IgD-negative memory B cell (primary cell): ENCODE data around the gene HMX2. TPM values are rescaled to one million over a fixed set of nuclear protein-coding genes. Genes with fewer than 3 reads are reported as not detected.

Experiments
- H3K27ac Mint-ChIP-seq, 3 donors: one replicate each; pipeline ENCODE4 v1.8.0; 2020 to 2022; ENCODE audit warnings: mild to moderate bottlenecking in 3 of 3, mixed read lengths in 3 of 3, moderate library complexity in 1 of 3
- H3K27me3 Mint-ChIP-seq: one replicate; pipeline ENCODE4 v1.8.0; 2021; ENCODE audit warnings: mixed read lengths
- H3K36me3 Mint-ChIP-seq: one replicate; pipeline ENCODE4 v1.8.0; 2020; ENCODE audit warnings: mild to moderate bottlenecking, mixed read lengths
- H3K4me1 Mint-ChIP-seq, 3 donors: one replicate each; pipeline ENCODE4 v1.8.0; 2020 to 2022; ENCODE audit warnings: mixed read lengths in 3 of 3, mild to moderate bottlenecking in 1 of 3
- H3K4me3 Mint-ChIP-seq, 4 donors: one replicate each; pipeline ENCODE4 v1.8.0; 2020 to 2022; ENCODE audit warnings: mild to moderate bottlenecking in 4 of 4, mixed read lengths in 4 of 4, moderate library complexity in 3 of 4
- H3K9me3 Mint-ChIP-seq, 3 donors: one replicate each; pipeline ENCODE4 v1.8.0; 2020 to 2021; ENCODE audit warnings: mixed read lengths in 3 of 3, mild to moderate bottlenecking in 1 of 3
- polyA plus RNA-seq: library from polyadenylated mRNA; unstranded; fragments of 300-500 nt; fragmentation: Illumina TruSeq; gene quantifications from one replicate; pipeline ENCODE4 v1.2.3, GENCODE V29; 2021

Gene HMX2
- polyA plus RNA-seq, 1 donor from 2014 or later = not detected

GRCh38 chr10:123143162-123143824 is 4.6 kb upstream of the HMX2 start:
- Mint-ChIP-seq H3K9me3 (peaks cover 0 to 8% (median 0%) of the 10 kb centered on the region in 3 donors), H3K27me3 (peaks cover 78% of the 10 kb centered on the region), H3K4me1 (peaks cover 5 to 35% (median 12%) of the 10 kb centered on the region in 3 donors), H3K27ac (peak overlapping the region; percentile 69 to 91 (median 82)), H3K36me3 (peaks cover 2% of the 10 kb centered on the region), H3K4me3 (peak overlapping the region in 1 of 4 donors; percentile 73)

GRCh38 chr10:123143825-123144168 is 4.1 kb upstream of the HMX2 start:
- peak overlapping the region in 2 of 4 donors; percentile 17 to 73 for H3K4me3 Mint-ChIP-seq
- peak overlapping the region; percentile 82 to 91 (median 82) for H3K27ac Mint-ChIP-seq
- peaks cover 2% of the 10 kb centered on the region for H3K36me3 Mint-ChIP-seq
- H3K9me3 Mint-ChIP-seq = peaks cover 0 to 10% (median 0%) of the 10 kb centered on the region in 3 donors
- peaks cover 6 to 32% (median 13%) of the 10 kb centered on the region in 3 donors for H3K4me1 Mint-ChIP-seq
- H3K27me3 Mint-ChIP-seq = peaks cover 77% of the 10 kb centered on the region

GRCh38 chr10:123144697-123145541 is 3.0 kb upstream of the HMX2 start:
- H3K4me1 Mint-ChIP-seq = peaks cover 10 to 34% (median 10%) of the 10 kb centered on the region in 3 donors
- H3K9me3 Mint-ChIP-seq = peaks cover 0 to 11% (median 0%) of the 10 kb centered on the region in 3 donors
- H3K36me3 Mint-ChIP-seq = peaks cover 2% of the 10 kb centered on the region
- H3K27me3 Mint-ChIP-seq = peaks cover 73% of the 10 kb centered on the region
- peak overlapping the region in 3 of 4 donors; percentile 60 to 73 (median 61) for H3K4me3 Mint-ChIP-seq
- H3K27ac Mint-ChIP-seq = peak overlapping the region; percentile 82 to 91 (median 85)

- H3K27me3 Mint-ChIP-seq = peaks cover 74% of the 10 kb centered on the region
- peaks cover 13 to 34% (median 14%) of the 10 kb centered on the region in 3 donors for H3K4me1 Mint-ChIP-seq
- peak overlapping the region; percentile 23 to 73 (median 42) for H3K4me3 Mint-ChIP-seq
- peaks cover 2% of the 10 kb centered on the region for H3K36me3 Mint-ChIP-seq
- peak overlapping the region; percentile 82 to 91 (median 85) for H3K27ac Mint-ChIP-seq
- H3K9me3 Mint-ChIP-seq = peaks cover 0 to 11% (median 0%) of the 10 kb centered on the region in 3 donors
These were observed 2.4 kb upstream of the HMX2 start for GRCh38 chr10:123145542-123146012.

DNA sequence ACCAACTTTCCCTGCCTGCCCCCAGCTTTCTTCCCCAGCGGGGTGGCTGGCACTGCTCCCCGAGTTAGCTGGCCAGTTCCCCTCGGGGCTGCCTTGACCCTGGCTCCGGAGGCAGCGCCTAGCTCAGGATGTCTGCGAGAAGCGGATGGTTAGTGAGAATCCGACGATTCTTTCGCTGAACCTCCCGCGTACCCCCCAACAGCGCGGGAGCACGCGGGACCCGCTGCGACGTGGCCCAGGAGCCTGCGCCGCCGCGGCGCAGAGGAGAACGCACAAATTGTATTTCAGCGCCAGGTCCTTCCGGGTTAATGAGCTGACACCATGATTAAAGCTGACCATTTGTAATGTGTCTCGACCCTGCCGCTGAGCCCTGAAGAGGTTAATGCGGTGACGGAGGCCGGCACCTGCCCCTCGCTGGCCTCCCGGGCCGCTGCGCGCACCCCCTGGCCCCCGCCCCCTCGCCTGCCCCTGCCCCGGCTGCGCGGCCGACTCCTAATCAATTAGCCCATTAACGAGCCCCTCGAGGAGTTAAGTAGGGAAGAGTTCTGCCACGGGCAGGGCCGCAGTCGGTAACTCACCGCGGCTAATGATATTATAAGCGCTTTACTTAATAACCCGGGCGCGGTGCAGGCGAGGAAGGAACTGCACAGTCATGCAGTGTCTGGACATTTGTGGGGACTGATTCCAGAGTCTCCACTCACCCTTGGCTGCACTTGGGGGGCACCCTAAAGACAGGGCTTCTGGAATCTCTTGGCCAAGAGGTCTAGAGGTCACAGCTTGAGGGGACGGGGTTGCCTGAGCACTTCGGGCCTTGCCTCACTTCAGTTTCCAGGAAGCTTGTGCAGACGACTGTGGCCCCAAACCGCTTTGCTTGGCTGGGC is 1.7 kb upstream of the HMX2 start:
- Mint-ChIP-seq H3K36me3 (peaks cover 2% of the 10 kb centered on the region), H3K27ac (peak overlapping the region; percentile 87 to 95 (median 91)), H3K27me3 (peaks cover 73% of the 10 kb centered on the region), H3K4me3 (peak overlapping the region in 2 of 4 donors; percentile 47 to 73), H3K9me3 (peaks cover 0 to 11% (median 0%) of the 10 kb centered on the region in 3 donors), H3K4me1 (peaks cover 13 to 35% (median 16%) of the 10 kb centered on the region in 3 donors)

- H3K36me3 Mint-ChIP-seq = peaks cover 2% of the 10 kb centered on the region
- peak overlapping the region in 3 of 4 donors; percentile 58 to 83 (median 64) for H3K4me3 Mint-ChIP-seq
- H3K27ac Mint-ChIP-seq = peak overlapping the region; percentile 87 to 95 (median 91)
- H3K9me3 Mint-ChIP-seq = peaks cover 0 to 11% (median 1%) of the 10 kb centered on the region in 3 donors
- peaks cover 72% of the 10 kb centered on the region for H3K27me3 Mint-ChIP-seq
- H3K4me1 Mint-ChIP-seq = peaks cover 19 to 42% (median 20%) of the 10 kb centered on the region in 3 donors
These were observed 872 bp upstream of the HMX2 start for GRCh38 chr10:123146894-123147634.

GRCh38 chr10:123148414-123149161 is 652 bp downstream of the HMX2 start:
- Mint-ChIP-seq H3K27ac (peak overlapping the region; percentile 91 to 96 (median 94)), H3K36me3 (peaks cover under 1% of the 10 kb centered on the region), H3K4me1 (peaks cover 19 to 42% (median 20%) of the 10 kb centered on the region in 3 donors), H3K4me3 (peak overlapping the region; percentile 63 to 88 (median 78)), H3K27me3 (peaks cover 61% of the 10 kb centered on the region), H3K9me3 (peaks cover 0 to 11% (median 1%) of the 10 kb centered on the region in 3 donors)

DNA sequence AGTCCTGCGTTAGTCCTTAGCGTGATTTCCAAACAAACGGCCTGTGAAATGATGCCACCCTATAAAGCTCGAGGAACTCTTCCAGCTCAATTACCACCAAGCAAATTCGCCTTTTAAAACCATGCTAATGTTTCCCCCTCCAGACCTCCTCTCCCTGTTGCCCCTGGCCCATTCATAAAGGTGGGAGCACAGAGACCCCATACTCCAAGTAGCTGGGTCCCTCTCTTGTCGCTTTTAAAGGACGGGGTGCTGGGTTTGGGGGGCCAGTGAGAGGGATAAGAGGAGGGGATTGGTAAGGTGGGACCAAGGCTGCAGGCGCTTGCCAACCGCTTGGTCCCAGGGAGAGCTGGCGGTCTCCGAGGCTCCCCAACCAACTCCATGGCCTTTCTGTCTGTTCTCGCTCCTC is 1.2 kb downstream of the HMX2 start:
- H3K27me3 Mint-ChIP-seq = peaks cover 57% of the 10 kb centered on the region
- no peaks in the 10 kb centered on the region for H3K36me3 Mint-ChIP-seq
- H3K4me1 Mint-ChIP-seq = peaks cover 20 to 45% (median 25%) of the 10 kb centered on the region in 3 donors
- peak overlapping the region; percentile 62 to 88 (median 78) for H3K4me3 Mint-ChIP-seq
- H3K27ac Mint-ChIP-seq = peak overlapping the region; percentile 79 to 96 (median 94)
- H3K9me3 Mint-ChIP-seq = peaks cover 0 to 9% (median 1%) of the 10 kb centered on the region in 3 donors

GRCh38 chr10:123149568-123150270 is 1.8 kb downstream of the HMX2 start:
- H3K4me3 Mint-ChIP-seq = peak overlapping the region; percentile 75 to 88 (median 82)
- H3K27ac Mint-ChIP-seq = peak overlapping the region; percentile 88 to 96 (median 90)
- H3K9me3 Mint-ChIP-seq = peaks cover 0 to 9% (median 1%) of the 10 kb centered on the region in 3 donors
- H3K36me3 Mint-ChIP-seq = no peaks in the 10 kb centered on the region
- H3K4me1 Mint-ChIP-seq = peaks cover 21 to 43% (median 25%) of the 10 kb centered on the region in 3 donors
- peaks cover 52% of the 10 kb centered on the region for H3K27me3 Mint-ChIP-seq

- Mint-ChIP-seq H3K4me1 (peaks cover 22 to 43% (median 26%) of the 10 kb centered on the region in 3 donors), H3K27me3 (peaks cover 46% of the 10 kb centered on the region), H3K9me3 (peaks cover 0 to 9% (median 1%) of the 10 kb centered on the region in 3 donors), H3K4me3 (peak overlapping the region; percentile 72 to 88 (median 82)), H3K36me3 (peaks cover 1% of the 10 kb centered on the region), H3K27ac (peak overlapping the region; percentile 88 to 95 (median 90))
These were observed 2.5 kb downstream of the HMX2 start for GRCh38 chr10:123150271-123150985.

- Mint-ChIP-seq H3K4me3 (peak overlapping the region; percentile 72 to 88 (median 82)), H3K36me3 (peaks cover 2% of the 10 kb centered on the region), H3K4me1 (peaks cover 25 to 38% (median 28%) of the 10 kb centered on the region in 3 donors), H3K27ac (peak overlapping the region; percentile 46 to 90 (median 84)), H3K9me3 (peaks cover 0 to 9% (median 1%) of the 10 kb centered on the region in 3 donors), H3K27me3 (peaks cover 41% of the 10 kb centered on the region)
These were observed 3.2 kb downstream of the HMX2 start for GRCh38 chr10:123150986-123151736.
